Renal cortex interstitium (tissue), 11 donors: ENCODE data around the gene AGAP1. TPM values are rescaled to one million over a fixed set of nuclear protein-coding genes. Genes with fewer than 3 reads are reported as not detected.

ENCODE experiments used
- DNase-seq, 11 donors: peaks; one replicate each; pipeline ENCODE4 v3.0.0-alpha.2; 2013; ENCODE audit warnings: low read depth in 9 of 11, low spot score in 4 of 11; ENCODE audit errors: extremely low read depth in 1 of 11
- polyA plus RNA-seq, 3 donors: library from polyadenylated mRNA; unstranded; fragments of 120-200 nt; gene quantifications; one replicate each; pipeline ENCODE4 v1.2.1, GENCODE V29; 2013; ENCODE audit not compliant: insufficient read length in 3 of 3

AGAP1 gene
- polyA plus RNA-seq, 3 donors = 19.1 to 22.8 (median 22.0) TPM

GRCh38 chr2:235701206-235701981, 207.6 kb downstream of the AGAP1 start:
- DNase-seq = no peak

GRCh38 chr2:235702186-235702585, 208.3 kb downstream of the AGAP1 start:
- no peak for DNase-seq

DNA sequence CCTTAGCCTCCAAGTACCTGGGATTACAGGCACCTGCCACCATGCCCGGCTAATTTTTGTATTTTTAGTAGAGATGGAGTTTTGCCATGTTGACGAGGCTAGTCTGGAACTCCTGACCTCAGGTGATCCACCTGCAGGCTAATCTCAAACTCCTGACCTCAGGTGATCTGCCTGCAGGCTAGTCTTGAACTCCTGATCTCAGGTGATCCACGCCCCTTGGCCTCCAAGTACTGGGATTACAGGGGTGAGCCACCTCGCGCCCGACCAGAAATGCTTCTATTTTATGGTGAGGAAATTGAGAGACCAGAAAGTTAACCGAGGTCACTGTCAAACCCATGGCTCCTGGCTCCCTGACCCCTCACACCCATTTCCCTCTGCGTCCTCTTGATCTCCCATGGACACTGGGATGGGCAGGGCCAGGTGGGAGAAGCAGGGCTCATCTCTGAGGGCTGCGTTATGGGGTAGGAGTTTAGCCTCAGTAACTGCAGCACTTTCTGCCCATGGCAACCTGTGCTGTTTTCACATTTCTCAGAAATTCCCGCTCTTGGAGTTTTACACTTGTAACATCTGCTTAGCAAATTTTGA, 210.0 kb downstream of the AGAP1 start:
- DNase-seq = no peak

- DNase-seq = no peak
Observed at GRCh38 chr2:235705296-235705695, 211.5 kb downstream of the AGAP1 start.

- DNase-seq = no peak
Observed at GRCh38 chr2:235706506-235706905, 212.7 kb downstream of the AGAP1 start.

- no peak for DNase-seq
Observed at GRCh38 chr2:235707411-235708096, 213.7 kb downstream of the AGAP1 start.

DNA sequence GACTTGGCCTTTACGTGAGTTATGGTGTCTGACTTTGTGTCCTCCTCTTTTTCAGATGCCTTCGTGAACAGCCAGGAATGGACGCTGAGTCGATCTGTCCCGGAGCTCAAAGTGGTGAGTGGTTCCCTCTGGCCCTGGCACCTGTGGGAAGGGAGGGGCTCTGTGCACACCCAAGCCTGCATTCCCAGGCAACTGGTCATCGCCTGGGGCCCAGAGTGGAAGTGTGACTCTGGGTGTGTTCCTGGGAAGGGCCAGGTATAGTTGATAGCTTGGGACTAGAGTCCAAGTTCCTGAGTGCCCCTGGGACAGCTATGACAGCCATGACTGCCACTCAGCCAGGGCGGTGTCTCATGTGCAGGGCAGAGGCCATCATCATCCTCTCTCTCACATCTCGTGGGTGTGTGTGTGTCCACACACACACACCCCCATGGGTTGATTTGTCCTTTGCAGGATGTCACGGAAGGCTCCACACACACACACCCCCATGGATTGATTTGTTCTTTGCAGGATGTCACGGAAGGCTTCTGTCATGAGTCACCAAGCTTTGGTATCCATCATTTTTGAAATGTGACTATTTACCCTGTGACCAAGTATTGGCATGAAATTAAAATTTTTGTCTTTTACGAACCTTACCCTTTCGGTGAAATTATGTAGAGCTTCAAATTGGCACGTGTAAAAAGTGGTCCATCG, 215.4 kb downstream of the AGAP1 start:
- DNase-seq = no peak

GRCh38 chr2:235709969-235710879, 216.4 kb downstream of the AGAP1 start:
- DNase-seq = no peak

- DNase-seq = no peak
Observed at GRCh38 chr2:235710933-235711332, 217.1 kb downstream of the AGAP1 start.

- no peak for DNase-seq
Observed at GRCh38 chr2:235711527-235711926, 217.7 kb downstream of the AGAP1 start.

DNA sequence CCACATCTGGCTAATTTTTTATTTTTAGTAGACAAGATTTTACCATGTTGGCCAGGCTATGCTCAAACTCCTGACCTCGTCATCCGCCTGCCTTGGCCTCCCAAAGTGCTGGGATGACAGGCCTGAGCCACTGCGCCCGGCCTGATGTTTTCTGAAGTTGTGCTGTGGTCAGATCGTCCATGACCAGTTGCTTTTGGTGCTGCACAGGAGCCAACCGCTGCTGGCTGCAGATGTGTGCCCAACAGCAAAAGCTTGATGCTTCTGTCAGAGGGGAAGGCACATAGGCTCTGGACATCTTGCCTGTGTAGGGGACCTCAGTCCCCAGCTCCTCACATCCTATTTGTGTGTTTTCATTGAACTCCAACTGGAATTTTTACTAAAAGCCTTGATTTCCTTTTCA, 218.3 kb downstream of the AGAP1 start:
- no peak for DNase-seq

GRCh38 chr2:235713189-235713588, 219.3 kb downstream of the AGAP1 start:
- no peak for DNase-seq

GRCh38 chr2:235715601-235716000, 221.8 kb downstream of the AGAP1 start:
- DNase-seq = no peak

- peak in 1 of 11 donors; percentile 36 for DNase-seq
Observed at GRCh38 chr2:235716875-235717496, 223.1 kb downstream of the AGAP1 start.

GRCh38 chr2:235719146-235719942, 225.5 kb downstream of the AGAP1 start:
- DNase-seq = no peak

- no peak for DNase-seq
Observed at GRCh38 chr2:235721625-235722024, 227.8 kb downstream of the AGAP1 start.

DNA sequence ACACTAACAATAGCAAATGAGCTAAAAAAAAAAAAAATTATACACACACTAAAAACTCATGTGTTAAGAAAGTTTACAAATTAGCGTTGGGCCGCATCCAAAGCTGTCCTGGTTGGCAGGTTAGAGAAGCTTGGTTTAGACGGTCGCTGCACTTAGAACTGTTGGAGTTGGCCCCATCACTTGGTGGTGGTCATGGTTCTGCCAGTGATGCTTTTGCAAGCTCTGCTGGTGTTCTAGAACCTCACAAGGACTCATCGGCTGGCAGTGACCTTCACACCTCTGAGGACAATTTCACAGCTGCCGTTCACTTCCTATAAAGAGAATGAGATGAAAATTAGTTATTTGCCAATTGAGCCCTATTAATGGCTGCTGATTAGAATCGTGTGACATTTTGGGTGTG, 229.0 kb downstream of the AGAP1 start:
- no peak for DNase-seq

- DNase-seq = no peak
Observed at GRCh38 chr2:235723371-235723770, 229.5 kb downstream of the AGAP1 start.
